Amniotic stem cell (primary cell): Measurements from ENCODE around the gene PLCB1.
A peak's percentile ranks its signal among the peaks of the same experiment; 100 is the strongest.

ENCODE experiments used
- DNase-seq: peaks from one replicate; lab custom pipeline; 2025; lab: John Stamatoyannopoulos, UW

PLCB1 gene

DNA sequence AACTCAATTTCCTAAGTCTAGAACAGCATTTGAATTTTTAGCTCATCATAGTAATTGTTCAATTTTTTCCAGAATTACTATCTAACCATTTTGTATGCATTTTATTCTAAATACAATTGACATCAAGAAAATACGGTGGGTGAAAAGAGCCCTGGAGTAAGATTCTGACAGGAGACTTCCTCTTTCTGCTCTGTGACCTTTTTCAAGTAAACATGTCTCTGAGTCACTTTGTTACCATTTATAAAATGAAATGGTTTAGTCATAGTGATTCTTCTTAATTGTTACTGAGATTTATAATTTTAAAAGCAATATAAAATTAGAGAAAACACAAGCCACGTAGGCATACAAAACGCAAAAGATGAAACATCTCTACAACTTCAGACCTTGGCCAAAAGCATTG is 80.2 kb downstream of the PLCB1 start:
- DNase-seq = no peak

DNA sequence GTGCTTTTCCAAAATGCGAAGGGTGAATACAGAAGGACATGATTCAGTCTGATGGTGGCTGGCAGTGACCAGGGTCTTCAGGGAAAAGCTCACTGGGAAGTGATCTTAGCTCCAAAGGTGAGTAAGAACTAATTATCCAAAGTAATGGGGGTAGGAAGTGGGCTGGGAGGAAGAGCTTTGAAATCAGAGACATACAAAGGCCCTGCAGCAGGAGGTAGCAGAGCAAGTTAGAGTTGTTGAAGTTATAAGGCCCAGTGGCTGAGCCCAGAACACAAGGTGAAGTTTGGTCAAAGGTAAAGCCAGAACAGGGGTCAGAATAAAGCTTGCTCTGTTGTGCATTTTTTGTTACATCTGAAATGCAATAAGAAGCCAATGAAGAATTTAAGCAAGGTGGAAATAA is 81.2 kb downstream of the PLCB1 start:
- DNase-seq = no peak

DNA sequence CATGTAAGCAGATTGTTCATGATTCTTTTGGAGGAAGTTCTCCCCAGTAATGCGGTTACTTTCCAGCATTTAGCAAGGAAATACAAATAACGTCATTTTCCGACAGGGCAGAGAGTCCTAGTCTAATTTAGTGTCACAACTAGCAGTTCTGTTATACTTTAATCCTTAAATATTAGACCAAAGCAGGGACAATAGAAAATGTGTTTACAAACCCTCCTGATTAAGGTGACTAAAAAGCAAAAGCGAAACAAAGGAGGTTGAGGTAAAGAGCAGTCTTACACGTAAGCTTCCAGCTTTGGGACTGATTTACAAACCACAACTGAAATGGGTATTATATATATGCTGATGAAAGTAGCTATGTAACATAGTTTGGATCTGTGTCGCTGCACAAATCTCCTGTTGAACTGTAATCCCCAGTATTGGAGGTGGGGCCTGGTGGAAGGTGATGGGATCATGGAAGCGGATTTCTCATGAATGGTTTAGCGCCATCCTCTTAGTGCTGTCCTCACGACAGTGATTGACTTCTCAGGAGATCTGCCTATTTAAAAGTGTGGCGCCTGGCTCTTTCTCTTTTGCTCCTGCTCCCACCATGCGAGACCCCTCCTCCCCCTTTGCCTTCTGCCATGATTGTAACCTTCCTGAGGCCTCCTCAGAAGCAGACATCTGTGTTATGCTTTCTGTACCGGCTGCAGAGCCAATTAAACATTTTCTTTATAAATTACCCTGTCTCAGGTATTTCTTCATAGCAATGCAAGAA is 81.9 kb downstream of the PLCB1 start:
- no peak for DNase-seq

DNA sequence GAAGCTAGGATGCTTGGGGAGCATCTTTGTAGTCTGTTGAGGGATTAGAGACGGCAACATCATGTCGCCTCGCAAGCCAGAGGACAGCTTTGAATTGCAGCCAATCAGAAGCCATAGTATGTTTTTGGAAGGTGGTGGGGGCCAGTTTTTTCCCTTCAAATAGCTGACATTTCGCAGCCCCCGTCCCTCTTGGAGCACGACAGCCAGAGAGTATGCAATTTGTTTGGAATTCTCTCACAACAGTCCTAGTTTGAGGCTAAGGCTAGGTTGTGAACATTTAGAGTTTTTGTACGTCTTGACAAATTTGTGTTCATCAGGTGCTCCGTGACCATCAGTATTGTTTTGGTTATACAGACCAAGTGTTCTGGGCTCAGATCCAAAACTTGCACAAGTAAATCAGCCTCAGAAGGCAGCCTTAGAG is 83.3 kb downstream of the PLCB1 start:
- DNase-seq = no peak

DNA sequence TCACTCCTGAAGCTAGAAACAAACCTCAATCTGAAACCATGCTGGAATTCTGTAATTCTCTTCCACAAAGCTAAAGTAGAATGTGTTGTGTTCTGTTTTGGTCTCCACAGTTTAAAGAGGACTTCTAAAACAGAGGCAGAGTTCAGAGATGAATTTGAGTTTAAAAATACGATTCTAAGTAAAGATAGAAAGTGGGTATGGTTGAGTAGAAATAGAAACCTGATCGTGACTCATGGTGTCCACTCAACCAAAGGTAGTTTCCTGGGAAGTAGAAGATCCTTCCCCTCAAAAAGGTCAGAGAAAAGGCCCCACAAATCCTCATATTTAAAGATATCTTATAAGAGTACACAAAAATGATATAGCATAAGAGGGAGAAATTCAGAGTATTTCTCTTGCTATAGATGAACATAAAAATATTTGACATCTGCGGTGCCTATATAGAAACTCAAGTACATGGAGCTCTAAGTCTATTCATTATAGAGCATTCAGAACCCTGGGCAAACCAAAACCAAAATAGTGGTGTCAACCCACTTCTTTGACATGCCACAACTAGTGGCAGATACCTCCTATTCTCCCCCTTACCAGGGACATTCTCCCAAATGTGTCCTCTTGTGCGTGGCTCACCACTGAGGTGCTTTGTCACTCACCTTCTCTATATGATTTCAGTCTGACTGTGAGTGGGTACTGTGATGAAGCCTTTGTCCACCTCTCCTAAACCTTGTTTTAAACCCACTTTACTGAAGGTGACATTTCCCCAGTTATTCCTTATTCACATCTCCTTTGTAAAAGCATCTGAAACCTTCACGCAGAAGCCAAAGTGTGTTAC is 84.5 kb downstream of the PLCB1 start:
- no peak for DNase-seq

DNA sequence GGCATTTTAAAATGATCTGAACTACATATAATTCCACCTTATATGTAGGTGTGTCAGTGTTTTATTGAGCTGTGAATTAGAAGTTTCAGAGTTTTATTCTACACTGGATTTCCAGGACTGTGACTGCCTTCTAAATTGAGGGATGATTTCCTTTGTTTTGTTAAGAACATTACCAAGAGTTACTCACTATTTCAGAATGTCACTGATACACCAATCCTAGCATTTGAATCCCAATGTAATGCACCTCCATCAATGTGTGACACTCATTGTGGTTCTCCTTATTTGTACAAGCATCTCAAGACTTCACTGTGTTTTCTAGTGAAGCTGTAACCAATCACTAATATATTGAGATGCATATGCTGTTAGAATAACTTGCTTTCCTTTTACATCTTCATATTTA is 86.8 kb downstream of the PLCB1 start:
- DNase-seq = no peak

DNA sequence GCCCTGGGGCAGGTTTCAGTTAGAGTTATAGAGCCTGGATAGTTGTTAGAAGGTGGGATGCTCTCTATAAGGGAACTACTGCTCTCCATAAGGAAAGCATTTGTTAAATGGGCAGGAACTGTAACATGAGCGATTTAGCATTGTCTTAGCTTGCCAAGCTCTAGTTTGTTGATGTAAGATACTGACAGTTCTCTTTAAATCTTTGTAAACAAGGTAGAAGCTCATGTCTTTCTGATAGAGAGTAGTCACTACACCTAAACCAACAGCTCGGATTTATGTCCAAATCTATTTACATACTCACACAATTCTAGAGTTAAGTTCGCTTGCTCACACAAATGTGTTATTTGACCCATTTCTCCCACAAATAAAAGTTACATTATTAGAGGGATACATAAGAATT is 87.3 kb downstream of the PLCB1 start:
- DNase-seq = no peak

DNA sequence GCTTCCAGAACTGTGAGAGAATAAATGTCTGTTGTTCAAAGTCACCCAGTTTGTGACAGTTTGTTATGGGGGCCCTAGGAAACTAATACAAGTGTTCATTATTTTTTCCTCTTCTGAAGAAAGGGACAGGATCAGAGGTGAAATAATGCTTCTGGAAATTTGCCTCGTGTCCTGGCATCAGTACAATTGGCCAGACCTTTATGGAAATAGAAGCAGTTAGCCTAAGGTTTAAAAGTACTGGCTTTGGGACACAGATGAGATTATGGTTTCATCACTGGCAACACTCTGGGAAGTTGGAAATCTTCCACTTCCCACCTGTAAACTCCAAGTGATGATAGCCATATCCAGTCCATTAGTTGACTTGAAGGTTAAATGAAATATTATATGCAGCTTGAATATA is 88.7 kb downstream of the PLCB1 start:
- no peak for DNase-seq

DNA sequence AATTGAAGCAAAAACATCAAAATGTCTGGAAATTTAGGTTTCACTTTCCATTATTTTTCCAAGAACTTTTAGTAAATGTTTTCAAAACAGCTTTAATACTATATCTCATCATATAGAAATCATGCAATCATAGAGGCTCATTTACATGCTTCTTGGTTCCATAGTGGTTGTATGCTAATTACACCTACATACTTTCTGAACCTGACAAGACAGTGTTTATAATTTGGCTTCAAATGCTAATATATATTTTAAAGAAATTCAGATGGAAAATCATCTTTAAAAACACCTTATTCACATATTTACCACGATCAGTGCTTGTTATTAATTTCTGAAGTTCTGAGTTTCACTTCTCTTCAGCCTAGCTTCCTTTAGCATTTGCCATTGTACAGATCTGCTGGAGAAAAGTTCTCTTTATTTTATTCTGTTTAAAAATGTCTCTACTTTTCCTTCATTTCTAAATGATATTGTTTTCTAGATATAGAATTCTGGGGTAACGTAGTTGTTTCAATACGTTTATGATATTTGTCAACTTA is 89.9 kb downstream of the PLCB1 start:
- DNase-seq = no peak

DNA sequence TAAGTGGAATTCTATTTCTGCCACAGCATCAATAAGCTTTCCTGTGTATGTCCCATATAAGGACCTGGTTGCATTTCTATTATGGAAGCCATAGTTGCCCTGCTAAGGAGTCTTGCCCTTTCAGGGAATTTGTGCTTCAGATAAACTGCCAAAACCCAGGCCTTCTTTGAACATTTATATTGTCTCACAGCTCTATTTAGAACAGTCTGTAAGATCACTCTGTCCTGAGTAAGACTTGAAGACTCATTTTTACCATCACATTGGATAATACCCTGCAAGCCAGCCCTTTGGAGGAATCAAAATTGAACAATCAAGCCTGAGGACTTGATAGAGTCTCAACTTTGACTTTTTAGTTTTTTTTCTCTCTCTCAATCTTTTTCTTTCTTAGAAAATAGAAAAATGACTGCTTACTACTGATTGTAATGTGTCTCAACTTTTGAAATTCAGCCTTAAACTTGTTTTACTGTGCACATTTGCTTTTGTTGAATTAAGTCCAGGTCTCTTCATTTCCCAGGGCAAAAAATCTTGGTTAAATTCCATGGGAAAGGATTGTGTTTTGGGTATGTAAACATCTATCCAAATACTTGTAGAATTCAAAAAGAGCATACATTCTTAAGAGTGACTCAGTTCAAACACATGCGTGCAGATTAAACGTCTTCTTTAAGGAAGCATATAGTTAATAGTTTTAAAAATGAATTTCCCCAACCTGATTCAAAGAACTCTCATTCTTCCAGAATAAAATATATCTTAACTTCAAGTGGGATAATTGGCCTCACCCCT is 91.2 kb downstream of the PLCB1 start:
- peak; percentile 57 for DNase-seq

DNA sequence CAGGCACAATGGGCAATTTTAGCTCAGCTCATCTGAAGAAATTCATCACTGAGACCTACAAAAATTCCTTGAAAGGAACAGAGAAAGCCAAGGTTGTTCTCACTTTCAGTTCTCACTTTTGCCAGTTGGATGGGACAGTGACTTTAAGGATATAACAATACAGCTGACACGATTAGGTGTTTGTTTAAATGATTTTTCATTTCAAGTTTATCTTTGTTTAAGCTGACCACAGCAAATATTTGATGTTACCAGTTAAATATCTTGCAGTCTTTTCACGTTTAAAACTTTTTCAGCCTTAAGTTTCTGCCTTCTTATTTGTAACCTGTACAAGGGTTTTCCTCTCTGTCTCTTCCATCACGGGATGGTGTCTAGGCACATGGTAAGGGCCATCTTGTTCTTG is 93.6 kb downstream of the PLCB1 start:
- DNase-seq = no peak

DNA sequence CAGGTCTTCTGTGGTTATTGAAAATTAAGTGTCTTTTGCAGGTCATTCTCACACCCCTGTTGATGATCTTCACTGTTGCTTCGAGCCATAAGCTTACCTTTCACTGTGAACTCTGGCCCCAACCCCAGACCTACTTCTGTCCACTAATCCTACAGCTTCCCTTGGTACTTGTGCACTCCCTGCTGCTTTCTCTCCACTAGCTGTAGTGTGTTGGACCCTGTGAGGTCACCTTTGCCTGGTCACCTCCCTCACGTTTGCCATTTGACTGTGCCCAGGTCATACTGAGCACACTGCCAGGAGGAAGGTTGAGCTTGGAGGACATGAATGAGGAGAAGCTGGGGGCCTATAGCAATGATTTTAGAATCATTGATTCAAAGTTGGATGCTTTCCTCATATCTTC is 94.0 kb downstream of the PLCB1 start:
- DNase-seq = no peak

DNA sequence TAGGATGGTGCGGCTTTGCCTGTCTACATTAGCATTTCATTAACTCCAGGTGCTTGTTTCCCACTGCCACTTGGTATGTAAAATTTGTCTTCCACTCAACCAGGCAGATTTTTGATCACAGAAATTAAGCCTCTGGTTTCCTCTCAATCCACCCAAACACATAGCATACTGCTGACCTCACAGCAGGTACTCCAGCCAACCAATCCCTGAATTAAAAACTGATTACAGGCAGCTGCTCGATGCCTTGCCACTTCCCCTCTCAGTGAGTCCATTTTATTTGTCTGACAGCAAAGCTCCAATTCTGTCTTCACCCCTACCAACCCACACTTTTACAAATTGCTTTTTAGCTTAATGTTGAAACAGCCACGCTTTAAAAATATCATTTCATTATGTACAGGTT is 95.2 kb downstream of the PLCB1 start:
- DNase-seq = no peak

DNA sequence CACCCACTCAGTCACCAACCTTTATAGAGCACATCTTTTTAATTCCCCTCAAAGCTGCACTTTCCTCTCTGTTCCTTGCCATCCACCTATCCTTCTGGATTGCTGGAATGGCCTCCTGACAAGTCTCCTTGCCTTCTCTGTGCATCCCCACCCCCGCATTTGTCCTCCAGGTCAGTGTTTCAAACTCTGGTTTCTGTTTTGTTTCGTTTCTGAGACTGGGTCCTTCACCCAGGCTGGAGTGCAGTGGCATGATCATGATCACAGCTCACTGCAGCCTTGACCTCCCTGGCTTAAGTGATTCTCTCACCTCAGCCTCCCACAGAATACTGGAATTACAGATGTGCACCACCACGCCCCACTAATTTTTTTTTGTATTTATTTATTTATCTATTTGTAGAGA is 96.2 kb downstream of the PLCB1 start:
- DNase-seq = no peak

DNA sequence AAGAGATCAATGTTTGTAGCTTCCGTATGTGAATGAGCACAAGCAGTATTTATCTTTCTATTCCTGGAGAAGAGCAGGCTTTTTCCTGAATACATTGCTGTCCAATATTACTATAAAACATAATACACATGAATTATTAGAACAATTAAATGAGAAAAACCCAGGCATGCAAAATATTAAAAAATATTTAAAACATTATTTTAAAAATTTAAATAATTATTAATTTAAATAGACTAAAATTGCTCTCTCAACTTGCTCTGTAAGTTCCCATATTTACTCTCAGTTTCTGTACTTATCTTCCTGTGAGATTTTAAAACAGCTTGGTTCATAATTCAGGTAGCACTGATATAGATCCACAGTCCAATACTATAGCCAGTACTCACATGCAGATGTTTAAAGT is 97.0 kb downstream of the PLCB1 start:
- no peak for DNase-seq

DNA sequence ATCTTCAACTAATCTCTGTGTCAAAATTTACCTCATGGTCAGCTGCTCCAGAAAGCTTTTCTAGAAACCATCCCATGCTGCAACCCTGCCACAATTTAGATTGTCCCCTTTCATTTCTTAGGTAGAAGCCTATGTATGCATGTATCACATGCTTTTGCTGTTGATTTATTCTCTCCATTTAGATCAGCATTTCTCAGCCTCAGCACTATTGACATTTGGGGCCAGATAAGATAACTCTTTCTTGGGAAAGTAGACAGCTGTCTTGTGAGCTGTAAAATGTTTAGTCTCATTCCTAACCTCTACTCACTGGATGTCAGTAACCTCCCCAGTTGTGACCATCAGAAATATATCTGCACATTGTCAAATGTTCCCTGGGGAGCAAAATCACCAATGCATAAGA is 99.0 kb downstream of the PLCB1 start:
- DNase-seq = no peak

DNA sequence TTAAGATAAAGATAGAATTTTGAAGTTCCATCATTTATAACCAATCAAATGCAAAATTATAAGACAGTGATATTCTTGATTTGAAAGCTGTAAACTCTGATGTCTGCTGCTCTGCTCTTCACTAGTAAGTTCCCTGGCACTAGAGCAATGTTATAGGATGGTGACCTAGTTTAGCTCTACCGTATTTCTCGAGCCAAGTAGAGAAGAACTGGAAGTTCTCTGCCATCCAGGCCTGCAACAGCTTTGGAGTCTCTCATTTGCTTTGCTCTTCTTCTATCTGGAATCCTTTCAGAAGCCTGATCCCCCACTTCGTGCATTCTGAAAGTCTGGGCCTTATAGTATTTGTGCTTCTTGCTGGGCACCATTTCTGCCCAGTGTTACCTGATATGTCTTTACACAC is 100.3 kb downstream of the PLCB1 start:
- DNase-seq = no peak

DNA sequence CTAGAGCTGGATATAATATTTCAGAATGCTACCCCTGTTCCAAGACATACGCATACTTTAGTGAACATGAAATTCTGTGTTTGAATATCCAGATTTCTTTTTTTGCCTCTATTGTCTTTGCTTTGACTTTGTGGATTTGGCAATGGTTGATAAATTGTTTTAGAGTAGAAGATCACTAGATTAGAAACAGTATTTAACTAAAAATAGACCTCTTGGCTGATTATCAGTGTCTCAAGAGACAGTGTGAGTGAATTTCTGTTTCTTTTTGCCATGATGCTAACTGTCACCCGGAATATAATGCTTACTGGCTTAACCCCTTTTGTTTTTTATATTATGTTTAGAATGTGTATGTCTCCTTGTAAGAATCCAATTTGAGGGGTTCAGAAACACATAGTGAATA is 102.5 kb downstream of the PLCB1 start:
- no peak for DNase-seq

DNA sequence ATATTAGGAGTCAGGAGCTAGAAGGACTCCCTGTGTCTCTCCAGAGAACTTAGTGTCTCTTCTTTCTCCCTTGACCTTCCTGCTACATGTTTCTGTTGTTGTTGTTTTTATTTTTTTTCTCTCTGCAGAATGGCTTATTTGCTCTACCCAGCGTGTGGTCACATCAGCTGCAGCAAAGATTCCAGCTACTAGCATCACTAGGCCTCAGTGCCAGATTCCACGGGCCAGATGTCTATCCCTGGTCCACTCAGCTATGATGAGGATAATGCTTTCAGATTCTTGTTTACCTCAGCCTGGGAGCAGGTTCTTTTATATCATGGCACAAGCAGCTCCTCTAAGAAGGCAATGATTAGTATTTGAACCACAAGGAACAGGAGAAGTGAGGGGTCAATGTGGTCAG is 110.0 kb downstream of the PLCB1 start:
- no peak for DNase-seq

DNA sequence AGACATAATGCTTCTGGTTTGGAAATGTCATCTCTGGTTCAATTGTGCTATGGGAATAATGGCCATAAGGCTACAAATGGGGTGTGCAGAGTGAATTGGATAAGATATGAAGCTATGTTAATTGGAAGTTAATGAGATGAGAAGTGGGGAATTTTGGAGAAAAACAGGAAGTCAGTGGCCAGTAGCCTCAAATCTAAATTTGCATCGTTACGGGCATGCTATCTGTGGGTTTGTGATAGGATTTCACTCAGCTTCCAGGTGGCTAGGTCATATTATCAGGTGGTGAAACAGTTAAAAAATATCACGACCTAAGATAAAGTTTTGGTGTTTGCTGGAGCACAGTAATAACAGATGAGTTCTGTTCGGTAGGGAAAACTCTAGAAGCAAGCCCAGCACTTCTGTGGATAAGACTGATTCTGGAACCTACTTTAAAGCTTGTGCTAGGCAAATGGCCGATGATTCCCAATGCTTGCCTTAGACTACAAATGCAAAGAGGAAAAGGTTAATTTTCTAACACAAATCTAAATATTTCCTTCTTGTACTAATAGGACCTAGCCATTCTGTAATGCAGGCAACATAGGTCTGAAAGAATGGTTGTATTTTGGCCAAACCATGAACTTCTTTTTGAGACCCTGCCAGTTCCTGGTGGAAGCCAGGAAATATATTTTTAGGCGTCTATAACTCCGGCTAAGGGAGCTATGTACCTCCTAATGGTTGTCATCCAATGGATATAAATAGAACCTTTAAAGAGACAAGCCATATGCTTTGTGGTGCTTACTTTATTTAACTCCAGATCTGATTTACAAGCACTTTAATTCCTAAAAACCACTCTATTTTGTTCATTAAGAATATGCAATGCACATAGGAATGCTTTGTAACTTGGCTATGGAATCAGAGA is 111.0 kb downstream of the PLCB1 start:
- no peak for DNase-seq

DNA sequence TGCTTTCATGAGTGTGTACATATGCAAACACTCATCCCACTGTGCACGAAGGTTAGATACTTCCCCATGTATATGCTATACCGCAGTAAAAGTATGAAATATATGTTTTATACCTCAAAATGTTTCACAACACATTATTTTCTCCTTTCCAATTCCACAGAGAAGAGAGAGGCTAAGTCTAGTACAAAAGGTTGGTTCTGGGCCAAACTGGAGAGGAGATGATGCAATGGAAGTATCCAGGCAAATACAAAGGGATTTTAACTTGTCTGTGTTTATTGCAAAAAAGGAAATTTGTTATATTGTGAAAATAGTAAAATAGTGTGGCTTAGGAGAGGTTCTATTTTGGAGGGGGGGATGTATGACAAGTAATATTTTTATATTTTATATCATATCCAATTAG is 112.6 kb downstream of the PLCB1 start:
- peak; percentile 19 for DNase-seq

DNA sequence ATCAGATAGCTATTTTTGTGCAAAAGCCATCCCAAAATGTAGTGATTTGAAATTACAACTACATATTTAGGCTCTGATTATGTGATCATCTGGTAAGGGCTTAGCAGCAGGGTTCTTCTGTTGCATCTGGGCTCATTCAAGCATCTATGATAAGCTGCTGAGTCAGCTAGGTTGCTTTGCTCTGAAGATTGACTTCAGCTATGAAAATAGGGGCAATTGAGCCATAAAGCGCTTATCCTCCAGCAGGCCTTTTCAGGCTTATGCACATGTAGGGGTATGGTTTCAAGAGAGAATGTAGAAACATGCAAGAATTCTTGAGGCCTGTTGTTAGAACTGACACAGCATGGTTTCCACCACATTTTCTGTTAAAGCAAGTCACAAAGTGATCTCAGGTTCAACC is 114.1 kb downstream of the PLCB1 start:
- DNase-seq = no peak
